ENCODE data around the gene CAV2.

The CAV2 gene

DNA sequence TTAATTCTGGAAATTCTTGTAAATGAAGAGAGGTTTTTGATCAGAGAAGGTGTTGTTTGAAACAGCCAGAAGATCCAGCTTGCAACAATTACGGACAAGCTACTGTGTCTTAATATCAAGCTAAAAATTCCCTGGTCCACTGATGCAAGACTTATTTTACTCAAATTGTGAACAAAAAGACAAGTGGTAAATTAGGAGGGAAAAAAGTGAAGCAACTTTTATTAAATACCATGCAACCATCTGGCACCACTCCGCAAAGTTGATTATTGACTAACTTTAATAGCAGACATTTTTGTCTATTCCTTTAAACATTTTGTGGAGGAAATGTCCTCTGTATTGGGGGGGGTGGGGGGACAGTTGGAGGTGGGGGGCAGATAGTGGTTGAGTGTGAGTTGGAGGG is 5.1 kb upstream of the CAV2 start:
- no peak overlapping the region for H3K4me3 ChIP-seq (ENCODE audit: control insufficient read depth, low read depth, low read length)
- TF ChIP-seq, protein P1, sequence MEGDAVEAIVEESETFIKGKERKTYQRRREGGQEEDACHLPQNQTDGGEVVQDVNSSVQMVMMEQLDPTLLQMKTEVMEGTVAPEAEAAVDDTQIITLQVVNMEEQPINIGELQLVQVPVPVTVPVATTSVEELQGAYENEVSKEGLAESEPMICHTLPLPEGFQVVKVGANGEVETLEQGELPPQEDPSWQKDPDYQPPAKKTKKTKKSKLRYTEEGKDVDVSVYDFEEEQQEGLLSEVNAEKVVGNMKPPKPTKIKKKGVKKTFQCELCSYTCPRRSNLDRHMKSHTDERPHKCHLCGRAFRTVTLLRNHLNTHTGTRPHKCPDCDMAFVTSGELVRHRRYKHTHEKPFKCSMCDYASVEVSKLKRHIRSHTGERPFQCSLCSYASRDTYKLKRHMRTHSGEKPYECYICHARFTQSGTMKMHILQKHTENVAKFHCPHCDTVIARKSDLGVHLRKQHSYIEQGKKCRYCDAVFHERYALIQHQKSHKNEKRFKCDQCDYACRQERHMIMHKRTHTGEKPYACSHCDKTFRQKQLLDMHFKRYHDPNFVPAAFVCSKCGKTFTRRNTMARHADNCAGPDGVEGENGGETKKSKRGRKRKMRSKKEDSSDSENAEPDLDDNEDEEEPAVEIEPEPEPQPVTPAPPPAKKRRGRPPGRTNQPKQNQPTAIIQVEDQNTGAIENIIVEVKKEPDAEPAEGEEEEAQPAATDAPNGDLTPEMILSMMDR (IDR thresholded peaks at IDR 0.05; ENCODE audit: control insufficient read depth, insufficient read depth, low read depth, low read length, missing control alignments) = no peak
- DNase-seq (ENCODE audit: low read depth) = no peak

DNA sequence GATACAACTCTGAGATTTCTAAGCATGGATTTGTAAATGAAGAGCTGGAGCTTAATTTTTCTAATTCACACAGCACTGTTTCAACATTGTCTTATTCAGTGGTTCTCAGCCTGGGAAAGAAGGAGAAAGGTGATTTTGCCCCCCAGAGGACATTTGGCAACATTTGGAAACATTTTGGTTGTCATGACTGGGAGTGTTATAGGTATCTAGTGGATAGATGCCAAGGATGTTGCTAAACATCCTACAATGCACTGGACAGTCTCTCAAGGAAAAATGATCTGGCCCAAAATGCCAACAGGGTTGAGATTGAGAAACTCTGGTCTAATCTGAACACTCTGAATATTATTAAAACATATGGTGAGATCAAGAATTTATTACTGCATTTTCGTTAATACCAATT is 3.8 kb upstream of the CAV2 start:
- TF ChIP-seq, protein P1 (IDR thresholded peaks at IDR 0.05; ENCODE audit: control insufficient read depth, insufficient read depth, low read depth, low read length, missing control alignments) = no peak
- DNase-seq (ENCODE audit: low read depth) = no peak
- no peak overlapping the region for H3K4me3 ChIP-seq (ENCODE audit: control insufficient read depth, low read depth, low read length)

DNA sequence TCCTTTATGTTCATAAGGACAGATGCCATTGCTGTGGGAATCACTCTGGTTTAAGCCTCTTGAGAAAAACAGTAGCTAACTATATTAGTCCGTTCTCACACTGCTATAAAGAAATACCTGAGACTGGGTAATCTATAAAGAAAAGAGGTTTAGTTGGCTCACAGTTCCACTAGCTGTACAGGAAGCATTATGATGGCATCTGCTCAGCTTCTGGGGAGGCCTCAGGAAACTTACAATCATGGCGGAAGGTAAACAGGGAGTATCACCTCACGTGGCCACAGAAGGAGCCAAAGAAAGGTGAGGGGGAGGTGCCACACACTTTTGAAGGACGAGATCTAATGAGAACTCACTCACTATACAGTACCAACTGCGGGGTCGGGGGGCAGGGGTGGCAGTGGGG is 2.9 kb upstream of the CAV2 start:
- DNase-seq (ENCODE audit: low read depth) = no peak
- H3K4me3 ChIP-seq (ENCODE audit: control insufficient read depth, low read depth, low read length) = no peak overlapping the region
- TF ChIP-seq, protein P1 (IDR thresholded peaks at IDR 0.05; ENCODE audit: control insufficient read depth, insufficient read depth, low read depth, low read length, missing control alignments) = no peak

DNA sequence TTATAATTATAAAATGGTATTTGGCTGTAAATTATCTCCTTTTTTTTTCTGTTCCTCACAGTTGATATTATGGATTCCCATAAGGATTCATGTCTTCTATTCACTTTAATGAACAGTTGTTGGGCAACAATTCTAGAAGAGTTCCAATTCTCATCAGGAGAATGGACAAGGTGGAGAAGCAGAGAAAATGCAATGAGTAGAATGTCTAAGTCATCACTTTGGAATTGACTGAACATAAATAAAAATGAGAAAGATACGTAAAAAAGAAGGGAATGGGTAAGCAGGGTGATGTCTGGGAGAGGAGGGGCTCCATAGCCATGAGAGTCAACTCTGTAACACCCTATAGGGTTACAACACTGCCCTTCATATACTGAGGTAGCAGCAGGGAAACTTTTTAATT is 1.8 kb upstream of the CAV2 start:
- H3K4me3 ChIP-seq (ENCODE audit: control insufficient read depth, low read depth, low read length) = no peak overlapping the region
- TF ChIP-seq, protein P1 (IDR thresholded peaks at IDR 0.05; ENCODE audit: control insufficient read depth, insufficient read depth, low read depth, low read length, missing control alignments) = no peak
- DNase-seq (ENCODE audit: low read depth) = no peak

DNA sequence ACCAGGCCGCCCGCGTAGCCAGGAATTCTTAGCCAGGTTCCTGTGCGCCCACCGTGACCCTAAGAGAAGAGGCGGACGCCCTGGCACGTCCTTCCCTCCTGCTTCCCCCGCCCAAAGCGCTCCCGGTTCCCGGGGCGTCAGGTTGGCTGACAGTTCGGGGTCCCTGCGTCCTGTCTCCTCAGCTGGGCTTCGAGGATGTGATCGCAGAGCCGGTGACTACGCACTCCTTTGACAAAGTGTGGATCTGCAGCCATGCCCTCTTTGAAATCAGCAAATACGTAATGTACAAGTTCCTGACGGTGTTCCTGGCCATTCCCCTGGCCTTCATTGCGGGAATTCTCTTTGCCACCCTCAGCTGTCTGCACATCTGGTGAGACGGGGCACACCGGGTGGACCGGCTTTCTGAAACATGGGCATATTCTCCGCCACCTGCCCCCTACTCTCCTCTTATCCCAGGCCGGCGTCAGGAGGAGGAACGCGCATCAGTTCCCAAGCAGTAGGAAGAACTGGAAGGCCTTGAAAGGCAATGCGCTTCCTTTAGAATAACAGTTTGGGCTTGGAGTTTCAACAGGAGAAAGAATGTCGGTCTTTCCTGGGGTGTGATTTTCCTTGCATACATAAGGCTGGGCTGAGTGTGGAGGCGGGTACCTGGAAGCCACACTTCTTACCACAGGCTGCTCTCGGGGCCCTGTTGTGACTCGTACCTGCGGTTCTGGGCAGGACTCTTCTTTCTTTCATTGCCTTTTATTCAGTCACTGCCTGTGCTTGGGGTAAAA is 728 bp downstream of the CAV2 start:
- no peak for DNase-seq (ENCODE audit: low read depth)
- TF ChIP-seq, protein P1 (IDR thresholded peaks at IDR 0.05; ENCODE audit: control insufficient read depth, insufficient read depth, low read depth, low read length, missing control alignments) = no peak
- H3K4me3 ChIP-seq (ENCODE audit: control insufficient read depth, low read depth, low read length) = peak overlapping the region; percentile 80

DNA sequence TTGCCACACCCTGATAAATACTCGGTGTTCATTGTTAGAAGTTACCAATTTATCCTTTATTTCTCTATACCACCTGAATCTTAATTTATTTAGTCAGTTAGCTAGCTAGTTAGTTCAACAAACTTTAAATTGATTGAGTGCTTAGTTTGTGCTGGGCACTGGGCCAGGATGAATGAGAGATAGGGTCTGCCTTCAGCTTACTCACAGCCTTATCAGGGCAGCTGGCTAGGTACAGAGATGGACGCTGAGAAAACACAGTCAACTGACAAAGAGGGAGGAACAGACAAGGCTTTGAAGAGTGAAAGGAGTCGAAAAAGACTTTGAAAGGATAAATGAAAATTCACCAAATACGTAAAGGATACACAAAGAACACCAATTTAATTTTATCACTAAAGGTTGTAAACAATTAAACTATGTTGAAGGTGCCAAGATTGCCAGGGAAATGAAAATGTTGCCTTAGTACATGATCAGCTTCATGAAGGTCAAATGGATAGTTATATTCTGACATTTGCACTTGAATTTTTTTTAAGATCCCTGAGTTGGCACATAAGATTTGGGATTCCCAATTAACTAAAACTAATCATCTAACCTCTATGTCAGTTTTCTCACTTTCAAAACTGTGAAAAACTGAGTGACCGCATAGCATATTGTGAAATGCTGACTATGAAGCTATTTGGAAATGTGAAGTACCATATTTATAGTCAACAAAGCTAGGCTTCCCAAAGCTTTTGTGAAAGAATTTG is 2.1 kb downstream of the CAV2 start:
- TF ChIP-seq, protein P1 (IDR thresholded peaks at IDR 0.05; ENCODE audit: control insufficient read depth, insufficient read depth, low read depth, low read length, missing control alignments) = no peak
- no peak for DNase-seq (ENCODE audit: low read depth)
- H3K4me3 ChIP-seq (ENCODE audit: control insufficient read depth, low read depth, low read length) = peak overlapping the region; percentile 80
